Astrocyte (in vitro differentiated cells and primary cell): ENCODE data around the gene ANGPTL3.

Source experiments
- EZH2 ChIP-seq: IDR thresholded peaks from 2 replicates; pipeline ENCODE4 v1.6.1; 2012; ENCODE audit warnings: mild to moderate bottlenecking, low read length, inconsistent platforms; ENCODE audit not compliant: insufficient read depth
- TF ChIP-seq, protein P1 (sequence below): IDR thresholded peaks from 2 replicates; pipeline ENCODE4 v1.5.1; 2011; ENCODE audit warnings: low read depth, mild to moderate bottlenecking, inconsistent platforms, low read length, moderate library complexity; ENCODE audit not compliant: insufficient read depth

DNA sequence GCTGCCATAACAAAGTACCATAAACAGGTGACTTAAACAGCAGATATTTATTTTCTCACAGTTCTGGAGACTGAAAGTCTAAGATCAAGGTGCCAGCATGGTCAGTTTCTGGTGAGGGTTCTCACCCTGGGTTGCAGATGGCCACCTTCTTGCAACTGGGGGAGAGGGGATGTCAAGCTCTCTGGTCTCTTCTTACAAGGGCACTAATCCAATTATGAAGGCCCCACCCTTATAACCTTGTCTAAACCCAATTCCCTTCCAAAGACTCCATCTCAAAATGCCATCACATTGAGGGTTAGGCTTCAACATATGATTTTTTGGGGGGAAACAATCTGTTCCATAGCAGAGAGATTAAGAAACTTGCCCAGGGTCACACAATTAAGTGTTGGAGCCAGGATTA is 24.8 kb upstream of the ANGPTL3 start:
- TF ChIP-seq, protein P1, sequence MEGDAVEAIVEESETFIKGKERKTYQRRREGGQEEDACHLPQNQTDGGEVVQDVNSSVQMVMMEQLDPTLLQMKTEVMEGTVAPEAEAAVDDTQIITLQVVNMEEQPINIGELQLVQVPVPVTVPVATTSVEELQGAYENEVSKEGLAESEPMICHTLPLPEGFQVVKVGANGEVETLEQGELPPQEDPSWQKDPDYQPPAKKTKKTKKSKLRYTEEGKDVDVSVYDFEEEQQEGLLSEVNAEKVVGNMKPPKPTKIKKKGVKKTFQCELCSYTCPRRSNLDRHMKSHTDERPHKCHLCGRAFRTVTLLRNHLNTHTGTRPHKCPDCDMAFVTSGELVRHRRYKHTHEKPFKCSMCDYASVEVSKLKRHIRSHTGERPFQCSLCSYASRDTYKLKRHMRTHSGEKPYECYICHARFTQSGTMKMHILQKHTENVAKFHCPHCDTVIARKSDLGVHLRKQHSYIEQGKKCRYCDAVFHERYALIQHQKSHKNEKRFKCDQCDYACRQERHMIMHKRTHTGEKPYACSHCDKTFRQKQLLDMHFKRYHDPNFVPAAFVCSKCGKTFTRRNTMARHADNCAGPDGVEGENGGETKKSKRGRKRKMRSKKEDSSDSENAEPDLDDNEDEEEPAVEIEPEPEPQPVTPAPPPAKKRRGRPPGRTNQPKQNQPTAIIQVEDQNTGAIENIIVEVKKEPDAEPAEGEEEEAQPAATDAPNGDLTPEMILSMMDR, result no peak
- no peak for TF ChIP-seq EZH2
